Endothelial cell of umbilical vein (primary cell): ENCODE results near the gene FAM210A. TPM values are rescaled to one million over a fixed set of nuclear protein-coding genes. Genes with fewer than 3 reads are reported as not detected.

ENCODE experiments used
- BruUV-seq: library from RNA; stranded (reverse); fragments of 400-500 nt; replicated peaks from 2 replicates; lab custom pipeline; 2021; lab: Mats Ljungman, UMichigan
- CTCF ChIA-PET: fragments of 300-600, 350-600 bp; sonication (Branson Sonifier 250); formaldehyde crosslinking; loops from one replicate; lab custom pipeline; 2021; ENCODE audit warnings: antibody characterized with exemption, inconsistent platforms; lab: Charles Lee
- POLR2A ChIA-PET: fragments of 300-600, 350-600 bp; sonication (Branson Sonifier 250); formaldehyde crosslinking; loops from one replicate; lab custom pipeline; 2021; ENCODE audit warnings: antibody characterized with exemption, inconsistent platforms; lab: Charles Lee
- DNase-seq: peaks from one replicate; pipeline ENCODE4 v3.0.0-alpha.2; 2011; ENCODE audit warnings: low read depth, low spot score
- FAIRE-seq: peaks from 2 replicates; lab custom pipeline; 2011; peaks lifted over from hg19 to GRCh38; lab: Jason Lieb, UNC
- H2AFZ ChIP-seq: 2 replicates; pipeline ENCODE4 v1.6.0; 2012; ENCODE audit warnings: low read depth, low read length, control low read depth, inconsistent platforms
- H3K27ac ChIP-seq: 2 replicates; pipeline ENCODE4 v1.5.1; 2011; ENCODE audit warnings: low read depth, mild to moderate bottlenecking, control low read depth, low read length, moderate library complexity; ENCODE audit not compliant: insufficient read depth
- H3K27me3 ChIP-seq, 2 experiments: 2 replicates each; pipeline versions ENCODE4 v1.6.0 to v1.6.1; 2011; ENCODE audit warnings: low read length in 2 of 2, mixed read lengths in 1 of 2; ENCODE audit not compliant: control insufficient read depth in 2 of 2, insufficient read depth in 2 of 2
- H3K36me3 ChIP-seq, 2 experiments: 2 replicates in 1 of 2; 3 replicates in 1 of 2; pipeline ENCODE4 v1.5.1; 2011; ENCODE audit warnings: low read length in 2 of 2, mild to moderate bottlenecking in 1 of 2, moderate library complexity in 1 of 2; ENCODE audit not compliant: control insufficient read depth in 2 of 2, insufficient read depth in 2 of 2; ENCODE audit errors: extremely low read depth in 1 of 2
- H3K4me1 ChIP-seq: 3 replicates; pipeline ENCODE4 v1.5.1; 2011; ENCODE audit warnings: mild to moderate bottlenecking, low read length; ENCODE audit not compliant: control insufficient read depth, insufficient read depth; ENCODE audit errors: extremely low read depth
- H3K4me2 ChIP-seq: 2 replicates; pipeline ENCODE4 v1.6.1; 2011; ENCODE audit warnings: low read length, control low read depth, mixed read lengths; ENCODE audit not compliant: insufficient read depth
- H3K4me3 ChIP-seq, 3 experiments: fragments of 200-600 bp in 1 of 3; sonication (generic), shearing (Covaris generic) in 1 of 3; replicated peaks in 1 of 3; 2 replicates each; pipeline ENCODE4 v1.5.1; 2011 to 2016; ENCODE audit warnings: control low read depth in 3 of 3, low read length in 3 of 3, mild to moderate bottlenecking in 2 of 3, inconsistent platforms in 1 of 3, low read depth in 1 of 3, moderate library complexity in 1 of 3; ENCODE audit not compliant: insufficient read depth in 1 of 3
- H3K79me2 ChIP-seq: 2 replicates; pipeline ENCODE4 v1.6.0; 2012; ENCODE audit warnings: low read length, inconsistent platforms; ENCODE audit not compliant: control insufficient read depth, insufficient read depth
- H3K9ac ChIP-seq: replicated peaks from 2 replicates; pipeline ENCODE3; 2011; ENCODE audit warnings: low read length, control low read depth; ENCODE audit not compliant: insufficient read depth; ENCODE audit errors: extremely low read depth
- H3K9me1 ChIP-seq: replicated peaks from 3 replicates; pipeline ENCODE4 v1.6.0; 2011; ENCODE audit warnings: mild to moderate bottlenecking, low read length; ENCODE audit not compliant: control insufficient read depth, insufficient read depth; ENCODE audit errors: extremely low read depth
- H3K9me3 ChIP-seq: replicated peaks from 2 replicates; pipeline ENCODE4 v1.5.1; 2012; ENCODE audit warnings: low read length, inconsistent platforms; ENCODE audit not compliant: control insufficient read depth, insufficient read depth
- H4K20me1 ChIP-seq: replicated peaks from 2 replicates; pipeline ENCODE3; 2011; ENCODE audit warnings: mild to moderate bottlenecking, low read length; ENCODE audit not compliant: control insufficient read depth, insufficient read depth; ENCODE audit errors: extremely low read depth
- CTCF ChIP-seq, 2 donors: IDR thresholded peaks; 1 replicate in 1 of 2; 2 replicates in 1 of 2; pipeline ENCODE4 v1.5.1; 2011; ENCODE audit warnings: low read length in 2 of 2, mild to moderate bottlenecking in 2 of 2, moderate library complexity in 2 of 2, control low read depth in 1 of 2, inconsistent platforms in 1 of 2, low read depth in 1 of 2; ENCODE audit not compliant: insufficient read depth in 1 of 2; ENCODE audit errors: extremely low read depth in 1 of 2
- EZH2 ChIP-seq: IDR thresholded peaks from 2 replicates; pipeline ENCODE4 v1.6.1; 2012; ENCODE audit warnings: borderline replicate concordance, low read depth, mild to moderate bottlenecking, moderate library complexity, low read length, inconsistent platforms; ENCODE audit not compliant: severe bottlenecking
- GATA2 ChIP-seq: IDR thresholded peaks from 2 replicates; pipeline ENCODE4 v1.7.0; 2011; ENCODE audit warnings: low read depth, mild to moderate bottlenecking, moderate library complexity, mixed read lengths, low read length; ENCODE audit not compliant: insufficient read length, insufficient read depth
- JUN ChIP-seq: IDR thresholded peaks from 2 replicates; pipeline ENCODE4 v1.6.1; 2011; ENCODE audit warnings: borderline replicate concordance, low read depth; ENCODE audit not compliant: insufficient read length, insufficient read depth
- dilution Hi-C: fragments of 300-500 bp; cut with MboI; formaldehyde crosslinking; loops from one replicate; pipeline ENCODE4 v1.15.0; 2019; ENCODE audit warnings: low sequenced_read_pairs; ENCODE audit not compliant: extremely low pct_ligation_motif_present
- intact Hi-C: fragments of 100-400 bp; cut with micrococcal nuclease; formaldehyde crosslinking; loops from one replicate; pipeline ENCODE4 v1.10.0; 2022
- polyA plus RNA-seq, 4 experiments: library from polyadenylated mRNA; depleted of rRNA in 3 of 4; stranded (reverse) in 3 of 4; unstranded in 1 of 4; fragments of >200 nt; gene quantifications; 2 replicates each; pipeline versions ENCODE4 v1.2.1 to v1.2.3, GENCODE V29; 2011 to 2012; ENCODE audit warnings: missing spikeins in 1 of 4
- total RNA-seq: library from RNA; stranded (reverse); gene quantifications from 2 replicates; pipeline ENCODE4 v1.2.3, GENCODE V29; 2021

FAM210A gene
- total and polyA plus RNA-seq, 2 donors (not counting 3 experiments of a cell fraction or from before 2014, with no cell fraction given) = 7.1 to 17.3 TPM

GRCh38 chr18:13614641-13615288 lies 111.6 kb downstream of the FAM210A start:
- no peak overlapping the region for H3K4me3 ChIP-seq
- dilution Hi-C loops (no loop called here), intact Hi-C loops (loop anchor here (5.0 kb wide), 2 partner anchors 177 to 237 kb away; no protein-coding TSS in a partner anchor)
- TF ChIP-seq GATA2 = no peak
- ChIA-PET CTCF (interaction anchor here (0.7 to 1.0 kb wide), 2 partner anchors 56 to 399 kb away, joined by 3 read pairs; no protein-coding TSS in a partner anchor), POLR2A (no interaction called here)
- H3K4me2 ChIP-seq = no peak overlapping the region
- H3K9me3 ChIP-seq = no peaks in the 10 kb centered on the region
- H3K27ac ChIP-seq = no peak overlapping the region
- FAIRE-seq (no peak), DNase-seq (no peak)
- H3K27me3 ChIP-seq = peaks cover 15 to 16% of the 10 kb centered on the region in 2 experiments
- no peaks in the 10 kb centered on the region for H4K20me1 ChIP-seq
- H3K36me3 ChIP-seq = no peaks in the 10 kb centered on the region
- no peak overlapping the region for H3K9ac ChIP-seq
- H2AFZ ChIP-seq = no peak overlapping the region
- H3K4me1 ChIP-seq = peaks cover 20% of the 10 kb centered on the region
- H3K79me2 ChIP-seq = no peaks in the 10 kb centered on the region
- BruUV-seq = no TSS peak
- no peaks in the 10 kb centered on the region for H3K9me1 ChIP-seq

- Histone ChIP-seq H3K27ac (no peak overlapping the region), H3K4me3 (no peak overlapping the region), H3K9me1 (no peaks in the 10 kb centered on the region), H3K79me2 (no peaks in the 10 kb centered on the region), H3K4me1 (peaks cover 17% of the 10 kb centered on the region), H2AFZ (no peak overlapping the region), H3K9me3 (no peaks in the 10 kb centered on the region), H3K27me3 (peaks cover 15 to 16% of the 10 kb centered on the region in 2 experiments), H3K9ac (no peak overlapping the region), H3K36me3 (no peaks in the 10 kb centered on the region), H4K20me1 (no peaks in the 10 kb centered on the region), H3K4me2 (no peak overlapping the region)
- FAIRE-seq (no peak), DNase-seq (no peak)
- BruUV-seq = no TSS peak
- CTCF ChIA-PET = interaction anchor here (0.7 to 1.2 kb wide), 2 partner anchors 55 to 454 kb away, joined by 3 read pairs; no protein-coding TSS in a partner anchor
- POLR2A ChIA-PET = no interaction called here
- no peak for TF ChIP-seq JUN
- TF ChIP-seq EZH2 = no peak
- TF ChIP-seq CTCF (IDR thresholded peaks at IDR 0.05; ENCODE audit: extremely low read depth in 1 of 2, insufficient read depth in 1 of 2, low read depth in 1 of 2, low read length in 2 of 2) = no peak
- intact Hi-C loops (loop anchor here (5.0 kb wide), 2 partner anchors 177 to 237 kb away; no protein-coding TSS in a partner anchor), dilution Hi-C loops (no loop called here)
Observed at GRCh38 chr18:13613591-13614501, 112.5 kb downstream of the FAM210A start.
